ENCODE data around the gene TTLL5. TPM values are rescaled to one million over a fixed set of nuclear protein-coding genes. Genes with fewer than 3 reads are reported as not detected.
A peak's percentile ranks its signal among the peaks of the same experiment; 100 is the strongest.

Gene TTLL5
- polyA plus RNA-seq, 1 donor from 2014 or later: 10.4 TPM

DNA sequence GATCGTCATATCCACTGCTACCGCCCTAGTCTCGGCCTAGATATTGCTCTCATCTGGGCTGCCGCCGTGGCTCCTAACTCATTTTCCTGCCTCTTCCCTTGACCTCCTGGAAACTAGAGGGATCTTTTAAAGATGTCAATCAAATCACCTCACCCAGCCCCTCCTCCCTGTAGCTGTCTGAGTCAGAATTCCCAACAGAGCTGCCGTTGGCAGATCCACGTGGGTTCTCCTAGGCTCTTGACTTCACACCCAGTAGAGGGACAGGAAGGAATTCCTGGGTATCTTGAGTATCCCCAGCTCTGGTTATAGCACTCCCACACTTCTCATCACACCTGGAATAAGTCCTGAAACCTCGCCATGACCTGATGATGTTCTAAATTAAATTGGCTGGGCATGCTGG is 308.8 kb downstream of the TTLL5 start:
- peaks cover 9% of the 10 kb centered on the region for H3K36me3 Mint-ChIP-seq
- H3K27me3 Mint-ChIP-seq: no peaks in the 10 kb centered on the region
- H3K4me3 Mint-ChIP-seq: no peak overlapping the region
- no peak overlapping the region for H3K27ac Mint-ChIP-seq
- peaks cover 0 to 7% (median 2%) of the 10 kb centered on the region in 3 donors for H3K4me1 Mint-ChIP-seq
- H3K9me3 Mint-ChIP-seq: no peaks in the 10 kb centered on the region

DNA sequence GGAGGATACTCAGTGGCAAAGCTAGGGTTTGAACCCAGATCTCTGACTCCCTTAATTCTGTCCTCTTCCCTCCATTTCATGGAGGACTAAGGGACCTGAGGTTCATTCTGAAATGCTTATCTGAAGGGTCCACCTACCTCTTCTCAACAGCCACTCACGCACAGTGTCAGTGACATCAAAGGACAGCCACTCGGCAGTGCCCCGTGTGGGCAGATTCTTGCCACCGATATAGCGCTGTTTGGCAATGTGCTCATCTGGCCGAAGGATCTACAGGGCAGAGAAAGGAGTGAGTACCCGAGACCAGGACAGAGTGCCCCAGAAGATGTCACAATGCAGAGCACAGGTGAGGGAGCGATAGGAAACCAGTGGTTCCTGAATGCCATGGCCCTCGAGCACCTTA is 309.9 kb downstream of the TTLL5 start:
- no peaks in the 10 kb centered on the region for H3K9me3 Mint-ChIP-seq
- H3K27ac Mint-ChIP-seq: no peak overlapping the region
- H3K27me3 Mint-ChIP-seq: no peaks in the 10 kb centered on the region
- H3K4me3 Mint-ChIP-seq: no peak overlapping the region
- peaks cover 10% of the 10 kb centered on the region for H3K36me3 Mint-ChIP-seq
- H3K4me1 Mint-ChIP-seq: peaks cover 0 to 14% (median 2%) of the 10 kb centered on the region in 3 donors

DNA sequence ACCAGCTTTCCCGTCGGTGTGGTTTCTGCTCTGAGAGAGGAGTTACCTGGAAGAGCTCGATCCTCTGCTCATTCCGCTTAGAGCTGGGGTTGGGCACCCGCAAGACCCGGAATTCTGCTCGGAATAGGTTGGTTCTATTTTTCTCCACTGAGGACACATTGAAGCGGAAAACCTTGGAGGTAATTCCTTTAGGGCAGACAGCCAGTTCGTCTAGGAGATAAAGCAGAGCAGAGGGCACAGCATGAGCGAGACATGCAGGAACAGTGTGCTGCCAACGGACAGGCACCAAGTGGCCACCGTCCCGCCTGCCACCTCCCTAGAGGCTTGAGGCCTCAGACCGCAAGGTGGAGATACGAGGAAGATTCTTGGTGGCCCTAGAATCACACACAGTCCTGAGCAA is 310.5 kb downstream of the TTLL5 start:
- no peak overlapping the region for H3K27ac Mint-ChIP-seq
- H3K9me3 Mint-ChIP-seq: no peaks in the 10 kb centered on the region
- peaks cover under 1 to 18% (median 4%) of the 10 kb centered on the region in 3 donors for H3K4me1 Mint-ChIP-seq
- no peak overlapping the region for H3K4me3 Mint-ChIP-seq
- peaks cover 8% of the 10 kb centered on the region for H3K36me3 Mint-ChIP-seq
- no peaks in the 10 kb centered on the region for H3K27me3 Mint-ChIP-seq

DNA sequence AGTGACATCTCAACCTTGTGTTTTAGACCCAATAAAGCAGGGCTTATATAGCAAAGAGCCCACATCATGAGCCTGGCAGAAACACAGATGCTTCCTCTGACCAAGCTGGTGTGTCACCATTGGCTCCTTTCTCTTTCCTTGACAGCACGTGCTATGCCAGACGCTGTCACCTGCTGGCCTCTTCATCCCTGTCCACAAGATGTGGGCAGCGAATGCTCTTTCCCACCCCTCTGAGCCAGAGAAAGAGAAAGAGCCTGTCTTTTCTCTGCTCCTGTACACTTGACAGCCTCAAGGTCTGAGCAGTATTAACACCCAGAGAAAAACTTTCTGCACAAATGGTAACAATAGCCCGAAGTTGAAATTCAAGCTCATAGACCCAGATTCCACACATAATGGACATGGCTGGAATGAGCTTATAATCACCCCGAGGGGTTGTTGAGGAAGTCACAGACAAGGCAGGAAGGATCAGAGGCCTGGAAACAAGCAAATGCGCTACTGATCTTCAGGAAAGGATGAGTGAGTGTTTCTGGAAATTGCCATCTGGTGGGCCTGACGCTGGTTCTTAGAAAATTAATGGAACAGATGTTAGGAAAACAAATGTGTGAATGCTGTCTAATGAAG is 311.9 kb downstream of the TTLL5 start:
- Mint-ChIP-seq H3K4me3 (no peak overlapping the region), H3K36me3 (peaks cover 7% of the 10 kb centered on the region), H3K4me1 (peaks cover 14 to 32% (median 16%) of the 10 kb centered on the region in 3 donors), H3K27ac (no peak overlapping the region), H3K27me3 (no peaks in the 10 kb centered on the region), H3K9me3 (no peaks in the 10 kb centered on the region)

DNA sequence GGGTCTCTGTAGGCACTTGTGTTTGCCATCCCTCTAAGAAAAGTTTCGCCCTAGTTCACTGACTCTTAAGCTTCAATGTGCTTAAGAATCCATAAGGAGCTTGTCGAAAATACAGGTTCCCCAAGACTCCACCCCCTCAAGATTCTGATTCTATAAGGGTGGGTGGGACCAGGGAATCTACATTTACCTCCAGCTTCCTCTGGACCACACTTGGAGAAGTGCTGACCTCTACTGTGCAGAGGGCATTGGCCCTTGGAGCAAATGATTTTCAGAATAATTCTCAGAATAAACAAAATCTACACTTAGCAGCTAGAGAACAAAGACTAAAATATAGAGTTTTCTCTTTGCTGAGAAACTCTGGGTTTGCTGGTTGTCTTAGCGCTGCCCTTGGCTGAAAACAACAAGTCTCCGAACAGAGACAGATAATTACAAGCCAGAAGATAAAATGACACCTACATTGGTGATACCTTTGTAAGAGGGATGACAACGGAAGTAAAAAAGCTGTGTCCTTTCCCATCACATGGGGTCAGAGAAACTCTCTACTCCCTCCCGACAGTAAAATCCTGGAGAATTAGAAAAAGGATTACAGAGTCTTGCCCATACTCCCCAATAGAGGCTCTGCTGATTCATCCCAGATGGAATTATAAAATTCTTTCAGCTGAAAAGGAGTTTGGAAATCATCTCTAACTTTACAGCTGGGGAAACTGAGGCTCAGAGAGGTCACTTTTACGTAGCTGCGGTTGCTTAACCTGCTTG is 316.0 kb downstream of the TTLL5 start:
- H3K36me3 Mint-ChIP-seq: peaks cover 7% of the 10 kb centered on the region
- peaks cover 37 to 42% (median 40%) of the 10 kb centered on the region in 3 donors for H3K4me1 Mint-ChIP-seq
- no peak overlapping the region for H3K27ac Mint-ChIP-seq
- H3K4me3 Mint-ChIP-seq: peak overlapping the region in 3 of 4 donors; percentile 30 to 72 (median 65)
- no peaks in the 10 kb centered on the region for H3K27me3 Mint-ChIP-seq
- H3K9me3 Mint-ChIP-seq: no peaks in the 10 kb centered on the region

DNA sequence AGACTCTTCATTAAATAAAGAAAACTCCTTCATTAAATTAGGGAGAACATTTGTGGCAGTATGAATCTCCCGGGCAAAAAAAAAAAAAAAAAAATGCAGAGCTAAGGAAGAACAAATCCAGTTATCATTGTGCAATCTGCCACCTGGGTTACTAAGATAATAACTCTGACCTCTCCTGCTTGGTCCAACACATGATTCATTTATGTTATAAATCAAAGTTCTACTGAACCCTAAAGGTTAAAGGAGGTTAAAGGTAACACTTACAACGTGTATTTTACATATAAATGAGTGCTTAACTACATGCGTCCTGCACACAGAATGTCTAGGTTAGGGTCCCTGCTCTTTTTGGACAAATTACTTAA is 316.5 kb downstream of the TTLL5 start:
- Mint-ChIP-seq H3K27me3 (no peaks in the 10 kb centered on the region), H3K9me3 (no peaks in the 10 kb centered on the region), H3K27ac (peak overlapping the region in 1 of 3 donors; percentile 91), H3K36me3 (peaks cover 7% of the 10 kb centered on the region), H3K4me3 (peak overlapping the region in 3 of 4 donors; percentile 30 to 94 (median 65)), H3K4me1 (peaks cover 37 to 40% (median 37%) of the 10 kb centered on the region in 3 donors)

DNA sequence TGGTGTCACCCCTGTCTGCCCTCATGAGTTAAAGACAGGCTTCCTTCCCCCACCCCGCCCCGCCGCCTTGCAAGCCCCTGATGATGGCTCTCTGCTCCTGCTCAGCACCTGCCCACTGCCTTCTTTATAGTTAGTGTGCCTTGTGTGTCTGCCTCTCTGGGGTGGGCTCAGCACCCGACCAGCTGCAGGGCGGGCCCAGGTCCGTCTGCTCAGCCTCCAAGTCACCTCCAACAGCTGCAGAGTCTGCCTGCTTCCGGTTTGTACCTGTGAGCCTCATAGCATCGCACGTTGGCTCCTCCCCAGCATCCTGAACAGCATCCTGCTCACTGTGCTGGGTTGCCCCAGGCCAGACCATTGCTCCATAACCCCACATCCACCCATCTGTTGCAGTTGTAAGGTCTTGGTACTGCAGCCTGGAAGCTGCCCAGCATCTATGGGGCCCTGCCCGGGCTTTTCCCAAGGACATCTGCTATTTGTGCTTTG is 317.2 kb downstream of the TTLL5 start:
- H3K9me3 Mint-ChIP-seq: no peaks in the 10 kb centered on the region
- no peaks in the 10 kb centered on the region for H3K27me3 Mint-ChIP-seq
- peak overlapping the region; percentile 41 to 91 (median 74) for H3K27ac Mint-ChIP-seq
- H3K4me1 Mint-ChIP-seq: peaks cover 36 to 40% (median 37%) of the 10 kb centered on the region in 3 donors
- H3K4me3 Mint-ChIP-seq: peak overlapping the region; percentile 35 to 94 (median 52)
- peaks cover 6% of the 10 kb centered on the region for H3K36me3 Mint-ChIP-seq

DNA sequence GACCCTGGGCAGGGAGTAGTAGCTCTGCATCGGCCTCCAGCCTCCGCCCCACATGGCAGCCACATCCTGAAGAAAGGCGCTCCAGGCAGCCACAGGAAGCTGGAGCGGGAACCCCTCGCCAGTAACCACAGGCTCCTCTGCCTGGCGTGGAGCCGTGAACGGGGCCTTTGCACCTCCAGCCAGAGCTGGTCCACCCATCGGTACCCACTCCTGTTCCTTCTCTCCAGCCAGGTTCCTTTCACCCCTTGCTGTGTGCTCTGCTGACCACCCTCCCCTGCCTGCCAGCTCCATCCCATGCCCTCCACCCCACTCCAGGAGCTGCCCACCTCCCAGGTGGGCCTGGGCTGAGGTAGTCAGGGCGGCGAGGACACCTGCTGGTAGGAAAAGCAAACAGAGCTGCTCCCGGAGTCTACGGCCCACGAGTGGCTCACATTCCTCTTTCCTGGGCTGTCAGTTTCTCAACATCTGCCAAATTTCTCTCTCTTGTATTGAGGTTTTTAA is 318.1 kb downstream of the TTLL5 start:
- H3K4me1 Mint-ChIP-seq: peaks cover 35 to 40% (median 37%) of the 10 kb centered on the region in 3 donors
- peak overlapping the region in 3 of 4 donors; percentile 69 to 94 (median 75) for H3K4me3 Mint-ChIP-seq

DNA sequence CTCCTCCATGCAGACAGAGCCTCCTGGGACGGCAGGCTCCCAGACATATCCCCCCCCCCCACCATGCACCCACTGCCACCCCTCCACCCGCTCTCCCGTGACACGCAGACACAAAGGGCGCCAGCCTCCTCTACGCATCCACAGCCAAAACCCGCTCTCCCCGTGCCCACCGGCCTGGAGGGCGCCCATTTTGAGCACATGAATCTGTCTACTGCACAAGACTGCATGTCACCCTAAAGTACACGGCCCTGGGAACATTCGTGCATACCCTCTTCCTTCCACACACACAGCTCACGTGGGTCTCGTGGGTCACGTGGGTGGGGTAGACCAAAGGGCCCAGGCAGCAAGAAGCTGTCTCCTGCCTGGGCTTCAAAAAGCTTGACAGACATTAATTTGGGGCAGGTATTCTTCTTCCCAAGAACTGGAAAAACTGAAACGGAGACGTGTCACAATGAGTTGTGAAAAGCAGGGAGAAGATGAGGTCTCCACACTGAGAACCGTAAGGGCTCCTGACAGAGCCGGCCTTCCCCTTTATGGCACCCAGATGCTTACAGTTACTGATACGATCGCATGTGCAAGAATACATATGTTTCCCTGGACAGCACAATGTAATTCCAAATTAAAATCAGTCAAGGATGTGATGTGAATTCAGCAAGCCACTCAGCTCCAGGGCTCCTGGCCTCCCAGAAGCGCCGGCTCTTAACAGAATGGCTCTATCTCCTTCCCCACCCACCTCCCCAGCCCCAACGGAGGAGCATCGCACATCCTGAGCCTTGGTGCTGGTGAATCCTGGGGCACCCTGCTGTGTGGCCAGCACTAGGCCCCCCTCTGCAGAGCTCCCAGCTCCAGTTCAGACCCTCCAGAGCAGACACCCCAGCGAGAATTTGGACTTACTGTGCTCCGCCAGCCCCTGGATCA is 318.9 kb downstream of the TTLL5 start:
- Mint-ChIP-seq H3K4me3 (peak overlapping the region in 1 of 4 donors; percentile 69), H3K27ac (peak overlapping the region in 2 of 3 donors; percentile 46 to 53), H3K36me3 (peaks cover 5% of the 10 kb centered on the region), H3K27me3 (no peaks in the 10 kb centered on the region), H3K4me1 (peaks cover 35 to 40% (median 37%) of the 10 kb centered on the region in 3 donors), H3K9me3 (no peaks in the 10 kb centered on the region)

More for the DNA sequence above, 318.1 kb downstream of the TTLL5 start:
- Mint-ChIP-seq H3K36me3 (peaks cover 5% of the 10 kb centered on the region), H3K9me3 (no peaks in the 10 kb centered on the region), H3K27ac (peak overlapping the region in 2 of 3 donors; percentile 46 to 59), H3K27me3 (no peaks in the 10 kb centered on the region)

DNA sequence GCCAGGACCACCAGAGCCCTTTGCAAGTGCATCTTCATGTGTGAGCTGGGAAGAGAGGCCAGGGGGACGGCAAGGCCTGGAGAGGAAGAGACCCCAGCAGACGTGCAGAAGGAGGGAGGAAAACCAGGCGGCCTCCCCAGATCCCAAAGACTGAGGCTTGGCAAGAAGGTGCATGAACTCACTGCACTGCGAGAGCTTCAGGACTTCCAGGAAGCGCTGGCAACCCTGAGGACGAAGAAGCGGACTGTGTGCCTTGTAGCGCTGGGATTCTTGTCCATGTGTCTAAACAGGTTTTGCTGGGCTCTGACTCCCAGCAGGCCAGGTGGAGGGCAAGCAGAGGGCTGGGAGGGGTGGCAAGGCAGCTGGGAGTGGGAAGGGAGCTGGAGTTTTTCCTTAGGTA is 319.8 kb downstream of the TTLL5 start:
- H3K9me3 Mint-ChIP-seq: no peaks in the 10 kb centered on the region
- H3K4me1 Mint-ChIP-seq: peaks cover 36 to 42% (median 39%) of the 10 kb centered on the region in 3 donors
- peak overlapping the region; percentile 23 to 91 (median 46) for H3K27ac Mint-ChIP-seq
- H3K27me3 Mint-ChIP-seq: no peaks in the 10 kb centered on the region
- H3K4me3 Mint-ChIP-seq: peak overlapping the region; percentile 77 to 97 (median 80)
- H3K36me3 Mint-ChIP-seq: no peaks in the 10 kb centered on the region

DNA sequence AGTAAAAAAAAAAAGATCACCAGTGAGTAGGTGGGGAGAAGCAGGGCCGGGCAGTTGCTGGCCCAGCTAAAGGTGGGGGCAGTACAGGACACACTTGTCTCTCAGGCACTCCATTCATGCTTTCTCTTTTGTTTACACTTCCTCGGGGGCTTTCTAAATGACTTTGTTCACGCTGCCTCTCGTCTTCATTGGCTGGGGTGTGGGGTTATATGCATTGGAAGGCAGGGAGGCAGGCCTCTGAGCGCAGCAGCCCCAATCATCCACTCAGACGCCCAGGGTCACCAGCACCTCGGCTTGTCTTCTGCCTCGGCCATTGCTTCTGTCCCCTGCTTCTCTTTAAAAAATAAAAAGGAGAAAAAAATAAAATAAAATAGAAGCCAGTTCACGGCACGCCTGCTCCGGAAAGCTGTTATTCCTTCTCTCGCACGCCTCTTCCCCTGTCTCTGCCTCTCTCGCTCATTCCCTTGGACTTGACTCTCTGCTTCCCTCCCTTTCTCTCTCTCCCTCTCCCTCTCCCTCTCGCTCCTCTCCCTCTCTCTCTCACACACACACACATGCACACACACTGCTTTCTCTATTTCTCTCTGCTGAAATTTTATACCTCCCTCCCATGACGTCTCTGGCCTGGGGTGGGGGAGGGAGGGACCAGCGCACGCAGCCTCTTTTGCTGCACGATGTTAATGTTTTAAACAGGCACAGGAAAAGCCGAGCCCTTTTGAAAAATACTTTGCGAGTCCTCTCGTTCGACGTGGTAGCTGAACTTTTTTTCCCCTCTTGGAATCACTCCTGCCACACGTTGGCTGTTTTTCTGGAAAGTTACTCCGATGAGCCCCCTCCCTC is 320.6 kb downstream of the TTLL5 start, which contains the start of gene TGFB3:
Gene TGFB3, minus strand, starts transcription at position 570 of the 840 bp plus-strand sequence. CDS start 1,102 bp downstream, outside the sequence.
- Mint-ChIP-seq H3K4me1 (peaks cover 36 to 45% (median 40%) of the 10 kb centered on the region in 3 donors), H3K36me3 (no peaks in the 10 kb centered on the region), H3K4me3 (peak within 1 kb of the TSS; percentile 77 to 97 (median 88)), H3K9me3 (no peaks in the 10 kb centered on the region), H3K27ac (peak within 1 kb of the TSS; percentile 59 to 91 (median 77)), H3K27me3 (no peaks in the 10 kb centered on the region)

DNA sequence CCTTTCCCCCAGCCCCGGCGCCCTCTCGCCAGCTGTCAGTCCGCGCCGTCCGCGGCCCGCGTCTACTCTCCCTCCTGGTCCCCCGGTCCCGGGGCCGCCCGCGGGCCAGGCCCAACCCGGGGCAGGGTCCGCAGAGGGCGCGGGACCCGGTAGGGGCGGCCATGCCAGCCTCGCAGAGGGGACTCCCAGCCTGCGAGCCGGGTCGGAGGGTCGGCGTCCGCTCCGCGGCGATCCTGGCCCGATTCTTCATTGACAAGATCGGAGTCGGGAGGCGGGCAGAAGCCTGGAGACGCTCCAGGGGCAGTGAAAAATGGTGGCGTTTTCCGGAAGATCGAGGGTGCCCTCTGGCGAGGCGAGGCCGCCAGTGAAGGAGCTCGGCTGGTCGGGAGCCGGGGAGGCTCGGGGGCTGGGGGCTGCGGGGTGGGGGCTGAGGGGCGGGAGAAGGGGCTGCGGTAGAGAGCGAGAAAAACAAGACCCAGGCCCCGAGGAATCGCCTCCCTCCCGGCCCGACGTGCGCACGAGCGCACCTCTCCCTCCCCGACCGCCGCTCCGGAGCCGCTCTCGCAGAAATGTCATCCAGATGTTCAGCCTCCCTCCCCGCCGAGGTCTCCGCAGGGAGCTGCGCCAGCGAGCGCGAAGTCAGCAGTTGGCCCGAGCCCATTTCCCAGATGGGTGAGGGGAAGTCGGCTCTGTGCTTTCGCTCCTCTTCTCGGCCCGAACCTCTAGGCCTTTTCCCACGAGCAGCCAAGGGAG is 321.4 kb downstream of the TTLL5 start:
- H3K4me1 Mint-ChIP-seq: peaks cover 30 to 38% (median 36%) of the 10 kb centered on the region in 3 donors
- peak overlapping the region; percentile 77 to 97 (median 88) for H3K4me3 Mint-ChIP-seq
- H3K27ac Mint-ChIP-seq: peak overlapping the region; percentile 59 to 91 (median 77)
- no peaks in the 10 kb centered on the region for H3K36me3 Mint-ChIP-seq
- H3K9me3 Mint-ChIP-seq: no peaks in the 10 kb centered on the region
- H3K27me3 Mint-ChIP-seq: no peaks in the 10 kb centered on the region

DNA sequence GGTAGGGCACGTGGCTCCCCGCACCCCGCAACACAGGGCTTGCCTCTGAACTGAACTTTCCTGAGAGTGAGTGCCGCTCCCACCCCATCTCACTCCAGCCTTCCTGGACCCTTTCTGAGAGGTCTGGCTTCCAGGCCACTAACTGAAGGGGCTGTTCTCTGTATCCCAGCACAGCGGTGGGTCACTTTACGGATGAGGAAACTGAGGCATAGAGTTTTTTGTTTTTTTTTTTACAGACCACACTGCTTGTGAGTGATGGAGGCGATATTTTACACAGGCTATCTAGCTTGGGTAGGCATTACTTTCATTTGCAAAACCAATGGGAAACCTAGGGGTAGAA is 321.9 kb downstream of the TTLL5 start:
- Mint-ChIP-seq H3K4me3 (peak overlapping the region; percentile 77 to 93 (median 83)), H3K27me3 (no peaks in the 10 kb centered on the region), H3K27ac (peak overlapping the region in 1 of 3 donors; percentile 77), H3K36me3 (no peaks in the 10 kb centered on the region), H3K9me3 (no peaks in the 10 kb centered on the region), H3K4me1 (peaks cover 25 to 32% (median 31%) of the 10 kb centered on the region in 3 donors)

Measured in IgD-negative memory B cell (primary cell).